ENCODE data around the gene DHRS11. TPM values are rescaled to one million over a fixed set of nuclear protein-coding genes. Genes with fewer than 3 reads are reported as not detected.
"Not testable (repeated sequence)": the region's sequence is repeated elsewhere in the genome, so short reads cannot be mapped to it uniquely, and the experiment has no call there.

DHRS11 gene
- total RNA-seq, 1 donor from 2014 or later, result 12.4 TPM

DNA sequence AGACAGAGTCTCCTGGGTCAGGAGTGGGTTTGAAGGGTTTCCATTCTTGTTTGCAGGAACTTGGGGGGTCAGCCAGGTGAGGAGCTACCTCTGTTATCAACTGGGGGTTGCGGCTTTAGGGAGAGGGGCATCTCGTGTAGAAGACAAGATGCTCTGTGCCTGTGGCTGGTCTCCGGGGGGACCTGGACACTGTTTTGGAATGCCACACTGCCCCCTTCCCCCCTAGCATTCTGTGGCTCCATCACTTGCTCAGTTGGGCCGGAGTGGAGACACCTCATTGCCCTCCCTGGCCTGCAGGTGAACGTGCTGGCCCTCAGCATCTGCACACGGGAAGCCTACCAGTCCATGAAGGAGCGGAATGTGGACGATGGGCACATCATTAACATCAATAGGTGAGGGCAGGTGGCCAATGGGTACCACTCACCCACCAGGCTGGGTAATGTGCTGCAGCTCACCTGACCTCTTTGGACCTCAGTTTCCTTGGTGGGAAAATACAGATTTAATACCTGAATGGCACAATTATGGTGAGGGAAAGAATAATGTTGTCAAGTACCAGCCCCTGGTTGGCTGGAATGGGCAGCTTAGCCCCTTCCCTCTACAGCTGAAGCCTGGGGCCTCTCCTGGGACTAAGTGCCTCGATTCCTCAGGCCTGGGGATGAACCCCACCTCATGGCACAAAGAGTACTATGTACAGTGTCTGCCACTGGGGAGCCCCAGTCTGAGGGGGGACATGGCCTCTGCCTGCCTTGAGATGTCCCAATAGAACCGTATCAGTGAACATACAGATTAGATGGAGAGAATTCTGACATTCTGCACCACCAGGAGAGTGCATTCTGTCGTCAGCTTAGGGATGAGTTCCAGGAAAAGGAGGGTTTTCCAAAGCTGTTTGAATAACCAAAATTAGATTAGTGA is 6.4 kb downstream of the DHRS11 start:
- Mint-ChIP-seq H3K4me1 (ENCODE audit: low read depth) (peaks cover 14% of the 10 kb centered on the region), H3K4me3 (ENCODE audit: low read depth) (no peak overlapping the region), H3K9me3 (no peaks in the 10 kb centered on the region), H3K36me3 (ENCODE audit: low read depth) (no peaks in the 10 kb centered on the region), H3K27ac (no peak overlapping the region), H3K27me3 (ENCODE audit: low read depth) (no peaks in the 10 kb centered on the region)
- intact Hi-C loops (cut with micrococcal nuclease), result no loop called here
- no peak for DNase-seq (ENCODE audit: low spot score)

DNA sequence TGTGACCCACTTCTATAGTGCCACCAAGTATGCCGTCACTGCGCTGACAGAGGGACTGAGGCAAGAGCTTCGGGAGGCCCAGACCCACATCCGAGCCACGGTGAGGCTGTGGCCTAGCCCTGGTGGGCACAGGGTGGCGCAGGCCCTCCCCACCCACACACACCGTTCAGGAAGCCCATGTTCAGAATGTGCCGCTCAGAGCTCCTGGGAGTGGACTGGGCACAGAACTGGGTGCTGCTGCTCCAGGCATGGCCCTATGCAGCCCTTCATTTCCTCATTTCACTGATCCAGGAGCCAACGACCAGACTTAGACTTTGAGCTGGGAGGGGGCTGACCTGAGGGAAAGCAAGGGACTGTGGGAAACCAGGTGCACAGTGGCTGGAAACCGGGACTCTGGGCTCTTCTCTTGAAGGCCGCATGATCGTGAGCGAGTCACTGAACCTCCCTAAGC is 7.3 kb downstream of the DHRS11 start:
- Mint-ChIP-seq H3K4me3 (ENCODE audit: low read depth) (no peak overlapping the region), H3K9me3 (no peaks in the 10 kb centered on the region), H3K36me3 (ENCODE audit: low read depth) (peaks cover 1% of the 10 kb centered on the region), H3K4me1 (ENCODE audit: low read depth) (peaks cover 13% of the 10 kb centered on the region), H3K27ac (no peak overlapping the region), H3K27me3 (ENCODE audit: low read depth) (no peaks in the 10 kb centered on the region)
- DNase-seq (ENCODE audit: low spot score), result no peak
- intact Hi-C loops (cut with micrococcal nuclease), result no loop called here

DNA sequence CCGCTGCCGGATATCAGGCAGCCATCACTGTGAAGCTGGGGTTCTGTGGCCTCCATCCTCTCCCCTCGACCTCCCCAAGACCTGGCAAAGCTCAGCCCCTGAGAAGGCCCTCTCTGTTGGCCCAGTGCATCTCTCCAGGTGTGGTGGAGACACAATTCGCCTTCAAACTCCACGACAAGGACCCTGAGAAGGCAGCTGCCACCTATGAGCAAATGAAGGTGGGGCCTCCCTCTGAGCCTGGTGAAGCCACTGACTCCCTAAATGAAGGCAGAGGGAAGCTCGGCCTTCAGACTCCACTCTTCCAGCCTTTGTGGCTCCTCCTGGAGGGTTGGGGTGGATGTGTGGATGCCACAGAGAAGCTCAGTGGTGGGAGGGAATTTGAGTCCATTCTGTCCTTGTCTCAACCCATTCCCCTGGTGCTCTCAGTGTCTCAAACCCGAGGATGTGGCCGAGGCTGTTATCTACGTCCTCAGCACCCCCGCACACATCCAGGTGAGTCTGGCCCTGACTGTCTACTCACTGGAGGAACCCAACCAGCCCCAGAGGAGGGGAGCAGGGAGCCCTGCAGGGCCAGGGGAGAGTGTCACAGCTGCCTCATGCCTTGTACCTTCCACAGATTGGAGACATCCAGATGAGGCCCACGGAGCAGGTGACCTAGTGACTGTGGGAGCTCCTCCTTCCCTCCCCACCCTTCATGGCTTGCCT is 8.0 kb downstream of the DHRS11 start:
- Mint-ChIP-seq H3K9me3 (no peaks in the 10 kb centered on the region), H3K27me3 (ENCODE audit: low read depth) (no peaks in the 10 kb centered on the region), H3K27ac (no peak overlapping the region), H3K4me3 (ENCODE audit: low read depth) (no peak overlapping the region), H3K4me1 (ENCODE audit: low read depth) (peaks cover 18% of the 10 kb centered on the region), H3K36me3 (ENCODE audit: low read depth) (peaks cover 6% of the 10 kb centered on the region)
- intact Hi-C loops (cut with micrococcal nuclease), result loop anchor here (2.0 kb wide), 1 partner anchor 55 kb away; the partner anchor contains the start of gene GGNBP2
- no peak for DNase-seq (ENCODE audit: low spot score)

- intact Hi-C loops (cut with micrococcal nuclease), result loop anchor here (2.0 kb wide), 1 partner anchor 56 kb away; the partner anchor contains the start of gene GGNBP2
- H3K27ac Mint-ChIP-seq, result peak overlapping the region; percentile 78
- peaks cover 11% of the 10 kb centered on the region for H3K36me3 Mint-ChIP-seq (ENCODE audit: low read depth)
- H3K4me1 Mint-ChIP-seq (ENCODE audit: low read depth), result peaks cover 20% of the 10 kb centered on the region
- no peak for DNase-seq (ENCODE audit: low spot score)
- H3K4me3 Mint-ChIP-seq (ENCODE audit: low read depth), result peak overlapping the region; percentile 89
- no peaks in the 10 kb centered on the region for H3K27me3 Mint-ChIP-seq (ENCODE audit: low read depth)
- no peaks in the 10 kb centered on the region for H3K9me3 Mint-ChIP-seq
Observed at GRCh38 chr17:36600465-36600864, 8.8 kb downstream of the DHRS11 start.

DNA sequence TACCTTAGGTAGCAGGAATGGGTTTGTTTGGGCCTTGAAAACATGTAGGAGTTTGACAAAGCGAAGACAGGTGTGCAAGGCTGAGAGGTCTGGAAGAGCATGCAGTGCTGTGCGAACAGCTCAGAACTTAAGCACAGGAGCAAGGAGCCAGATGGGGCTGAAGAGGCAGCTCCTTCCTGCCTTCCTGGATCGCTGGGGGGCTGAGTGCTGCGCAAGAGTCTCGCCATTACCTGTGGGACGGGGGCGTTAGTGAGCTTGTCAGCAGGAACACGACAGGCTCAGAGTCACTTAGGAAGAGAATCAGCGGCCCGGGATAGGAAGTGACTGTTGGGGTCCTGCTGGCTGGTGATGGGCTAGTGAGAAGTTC is 9.2 kb downstream of the DHRS11 start:
- H3K4me3 Mint-ChIP-seq (ENCODE audit: low read depth), result peak overlapping the region; percentile 89
- peaks cover 25% of the 10 kb centered on the region for H3K4me1 Mint-ChIP-seq (ENCODE audit: low read depth)
- intact Hi-C loops (cut with micrococcal nuclease), result loop anchor here (2.0 kb wide), 1 partner anchor 56 kb away; the partner anchor contains the start of gene GGNBP2
- no peaks in the 10 kb centered on the region for H3K27me3 Mint-ChIP-seq (ENCODE audit: low read depth)
- no peak for DNase-seq (ENCODE audit: low spot score)
- no peaks in the 10 kb centered on the region for H3K9me3 Mint-ChIP-seq
- peaks cover 16% of the 10 kb centered on the region for H3K36me3 Mint-ChIP-seq (ENCODE audit: low read depth)
- peak overlapping the region; percentile 78 for H3K27ac Mint-ChIP-seq

- intact Hi-C loops (cut with micrococcal nuclease), result loop anchor here (2.0 kb wide), 1 partner anchor 57 kb away; the partner anchor contains the start of gene GGNBP2
- peak within 1 kb of the TSS; percentile 78 for H3K27ac Mint-ChIP-seq
- H3K4me1 Mint-ChIP-seq (ENCODE audit: low read depth), result peaks cover 27% of the 10 kb centered on the region
- no peaks in the 10 kb centered on the region for H3K27me3 Mint-ChIP-seq (ENCODE audit: low read depth)
- peak within 1 kb of the TSS; percentile 89 for H3K4me3 Mint-ChIP-seq (ENCODE audit: low read depth)
- peaks cover 18% of the 10 kb centered on the region for H3K36me3 Mint-ChIP-seq (ENCODE audit: low read depth)
- H3K9me3 Mint-ChIP-seq, result no peaks in the 10 kb centered on the region
- DNase-seq (ENCODE audit: low spot score), result peak; percentile 84
Observed at GRCh38 chr17:36601303-36602029, 9.8 kb downstream of the DHRS11 start, which contains the start of gene MRM1. MRM1 (plus strand) TSS chr17:36601583; CDS start chr17:36601811, 228 bp downstream.

DNA sequence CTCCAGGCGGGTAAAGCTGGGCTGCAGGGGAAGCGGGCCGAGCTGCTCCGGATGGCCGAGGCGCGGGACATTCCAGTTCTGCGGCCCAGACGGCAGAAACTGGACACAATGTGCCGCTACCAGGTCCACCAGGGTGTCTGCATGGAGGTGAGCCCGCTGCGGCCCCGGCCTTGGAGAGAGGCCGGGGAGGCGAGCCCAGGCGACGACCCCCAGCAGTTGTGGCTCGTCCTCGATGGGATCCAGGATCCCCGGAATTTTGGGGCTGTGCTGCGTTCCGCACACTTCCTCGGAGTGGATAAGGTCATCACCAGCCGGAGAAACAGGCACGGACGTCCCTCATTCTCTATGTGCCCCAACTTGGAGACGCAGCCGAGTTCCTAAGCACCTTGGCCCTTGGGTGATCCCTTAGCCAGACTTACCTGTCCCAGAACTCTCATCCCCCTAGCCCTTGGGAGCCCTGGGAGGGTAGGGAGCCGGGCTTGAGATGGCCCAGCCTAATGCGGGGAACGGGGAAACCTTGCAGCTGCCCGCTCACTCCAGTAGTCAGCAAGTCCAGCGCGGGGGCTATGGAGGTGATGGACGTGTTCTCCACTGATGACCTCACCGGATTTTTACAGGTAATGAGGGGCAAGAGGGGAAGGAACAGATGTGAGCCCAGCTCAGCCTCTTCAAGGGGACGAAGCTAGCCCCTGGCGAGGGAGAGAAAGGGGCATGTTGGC is 10.5 kb downstream of the DHRS11 start:
- Mint-ChIP-seq H3K27me3 (ENCODE audit: low read depth) (no peaks in the 10 kb centered on the region), H3K4me3 (ENCODE audit: low read depth) (peak overlapping the region; percentile 89), H3K36me3 (ENCODE audit: low read depth) (peaks cover 18% of the 10 kb centered on the region), H3K27ac (peak overlapping the region; percentile 53), H3K4me1 (ENCODE audit: low read depth) (peaks cover 27% of the 10 kb centered on the region), H3K9me3 (no peaks in the 10 kb centered on the region)
- DNase-seq (ENCODE audit: low spot score), result no peak
- intact Hi-C loops (cut with micrococcal nuclease), result no loop called here

DNA sequence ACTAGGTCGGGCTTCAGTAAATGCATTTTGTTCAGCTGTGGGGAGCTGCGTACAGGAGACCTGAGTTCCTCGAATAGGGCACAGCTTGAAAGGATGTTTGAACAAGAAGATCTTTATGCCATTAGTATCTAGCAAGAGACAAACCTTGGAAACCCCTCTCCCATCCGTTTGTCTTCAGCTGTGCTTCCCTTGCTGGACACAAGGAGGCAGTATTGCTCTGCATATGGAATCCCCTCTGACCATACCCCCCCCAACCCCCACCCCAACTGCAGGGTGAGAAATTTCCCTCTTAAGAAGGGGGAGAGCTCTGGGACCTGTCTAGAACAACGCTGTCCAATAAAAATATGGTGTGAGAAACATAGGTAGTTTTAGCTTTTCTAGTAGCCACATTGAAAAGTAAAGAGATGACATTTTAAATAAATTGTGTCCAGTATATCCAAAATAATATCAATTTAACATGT is 11.3 kb downstream of the DHRS11 start:
- intact Hi-C loops (cut with micrococcal nuclease), result no loop called here
- peaks cover 20% of the 10 kb centered on the region for H3K36me3 Mint-ChIP-seq (ENCODE audit: low read depth)
- peaks cover 27% of the 10 kb centered on the region for H3K4me1 Mint-ChIP-seq (ENCODE audit: low read depth)
- H3K4me3 Mint-ChIP-seq (ENCODE audit: low read depth), result peak overlapping the region; percentile 89
- H3K9me3 Mint-ChIP-seq, result no peaks in the 10 kb centered on the region
- no peaks in the 10 kb centered on the region for H3K27me3 Mint-ChIP-seq (ENCODE audit: low read depth)
- no peak overlapping the region for H3K27ac Mint-ChIP-seq
- peak; percentile 56 for DNase-seq (ENCODE audit: low spot score)

DNA sequence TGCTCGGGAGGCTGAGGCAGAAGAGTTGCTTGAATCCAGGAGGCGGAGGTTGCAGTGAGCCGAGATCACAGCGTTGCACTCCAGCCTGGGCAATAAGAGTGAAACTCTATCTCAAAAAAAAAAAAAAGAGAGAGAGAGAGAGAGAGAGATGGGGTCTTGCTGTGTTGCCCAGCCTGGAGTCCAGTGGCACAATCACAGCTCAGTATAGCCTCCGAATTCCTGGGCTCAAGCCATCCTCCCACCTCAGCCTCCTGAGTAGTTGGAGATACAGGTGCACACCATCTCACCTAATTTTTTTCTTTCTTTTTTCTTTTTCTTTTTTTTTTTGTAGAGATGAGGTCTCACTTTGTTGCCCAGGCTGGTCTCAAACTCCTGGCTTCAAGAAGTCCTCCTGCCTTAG is 13.3 kb downstream of the DHRS11 start:
- H3K27me3 Mint-ChIP-seq (ENCODE audit: low read depth); H3K4me3 Mint-ChIP-seq (ENCODE audit: low read depth); H3K27ac Mint-ChIP-seq; DNase-seq (ENCODE audit: low spot score); H3K9me3 Mint-ChIP-seq; intact Hi-C loops (cut with micrococcal nuclease): not testable (repeated sequence)
- peaks cover 32% of the 10 kb centered on the region for H3K36me3 Mint-ChIP-seq (ENCODE audit: low read depth)
- peaks cover 27% of the 10 kb centered on the region for H3K4me1 Mint-ChIP-seq (ENCODE audit: low read depth)

- no peak overlapping the region for H3K27ac Mint-ChIP-seq
- no peak for DNase-seq (ENCODE audit: low spot score)
- H3K4me1 Mint-ChIP-seq (ENCODE audit: low read depth), result peaks cover 15% of the 10 kb centered on the region
- intact Hi-C loops (cut with micrococcal nuclease), result no loop called here
- no peaks in the 10 kb centered on the region for H3K27me3 Mint-ChIP-seq (ENCODE audit: low read depth)
- H3K4me3 Mint-ChIP-seq (ENCODE audit: low read depth), result no peak overlapping the region
- peaks cover 37% of the 10 kb centered on the region for H3K36me3 Mint-ChIP-seq (ENCODE audit: low read depth)
- no peaks in the 10 kb centered on the region for H3K9me3 Mint-ChIP-seq
Observed at GRCh38 chr17:36608280-36608679, 16.6 kb downstream of the DHRS11 start.

GRCh38 chr17:36608794-36609497 is 17.3 kb downstream of the DHRS11 start:
- Mint-ChIP-seq H3K36me3 (ENCODE audit: low read depth) (peaks cover 36% of the 10 kb centered on the region), H3K4me3 (ENCODE audit: low read depth) (no peak overlapping the region), H3K27ac (no peak overlapping the region), H3K9me3 (no peaks in the 10 kb centered on the region), H3K4me1 (ENCODE audit: low read depth) (peaks cover 15% of the 10 kb centered on the region), H3K27me3 (ENCODE audit: low read depth) (no peaks in the 10 kb centered on the region)
- no peak for DNase-seq (ENCODE audit: low spot score)
- intact Hi-C loops (cut with micrococcal nuclease), result no loop called here
